Measurements from ENCODE around the gene MCC.

GRCh38 chr5:113128641-113129330 lies 359.5 kb downstream of the MCC start:
- TF ChIP-seq POLR2AphosphoS5 (IDR thresholded peaks at IDR 0.05; ENCODE audit: low read depth, low read length) (no peak), REST (IDR thresholded peaks at IDR 0.05; ENCODE audit: insufficient read depth in 1 of 2, low read depth in 2 of 2, low read length in 2 of 2) (no peak), SIN3A (IDR thresholded peaks at IDR 0.05; ENCODE audit: borderline replicate concordance, insufficient read depth, low read length) (no peak), TAF1 (IDR thresholded peaks at IDR 0.05; ENCODE audit: borderline replicate concordance, insufficient read depth, low read length) (no peak)
